IMR-90 (cell line): ENCODE results near the gene CNTFR. TPM values are rescaled to one million over a fixed set of nuclear protein-coding genes. Genes with fewer than 3 reads are reported as not detected.
A peak's percentile ranks its signal among the peaks of the same experiment; 100 is the strongest.

Source experiments
- ATAC-seq: fragments of 200-7000 bp; cut with Tn5 transposase; 2 replicates; pipeline ENCODE4 v1.9.1; 2020; ENCODE audit warnings: low read depth, mild to moderate bottlenecking, moderate library complexity
- BruUV-seq: library from RNA; stranded (reverse); fragments of 400-500 nt; replicated peaks from 2 replicates; lab custom pipeline; 2021; lab: Mats Ljungman, UMichigan
- CTCF ChIA-PET: fragments of 300-600 bp; formaldehyde crosslinking; extraction: SDS; loops from one replicate; lab custom pipeline; 2021; ENCODE audit warnings: antibody characterized with exemption; lab: Yijun Ruan, JAX
- POLR2A ChIA-PET: fragments of 300-600 bp; sonication (Branson Sonifier 250); formaldehyde crosslinking; loops from one replicate; lab custom pipeline; 2022; ENCODE audit warnings: antibody characterized with exemption; ENCODE audit not compliant: unreplicated experiment; lab: Charles Lee
- DNase-seq: peaks from one replicate; pipeline ENCODE4 v3.0.0; 2013
- H2AFZ ChIP-seq: replicated peaks from 2 replicates; pipeline ENCODE3; 2013; ENCODE audit warnings: low read length, mild to moderate bottlenecking; ENCODE audit not compliant: poor library complexity
- H2AK5ac ChIP-seq: 2 replicates; pipeline ENCODE4 v1.6.1; 2013; ENCODE audit warnings: low read depth, low read length, inconsistent platforms
- H2AK9ac ChIP-seq: replicated peaks from 2 replicates; pipeline ENCODE3; 2013; ENCODE audit warnings: mild to moderate bottlenecking, low read depth, low read length, moderate library complexity; ENCODE audit not compliant: poor library complexity
- H2BK120ac ChIP-seq: 2 replicates; pipeline ENCODE4 v1.6.1; 2013; ENCODE audit warnings: low read depth, low read length, inconsistent platforms
- H2BK15ac ChIP-seq: 3 replicates; pipeline ENCODE4 v1.6.1; 2013; ENCODE audit warnings: low read depth, low read length, inconsistent platforms
- H2BK20ac ChIP-seq: 2 replicates; pipeline ENCODE4 v1.6.1; 2013; ENCODE audit warnings: low read depth, mild to moderate bottlenecking, inconsistent platforms, low read length, moderate library complexity
- H2BK5ac ChIP-seq: 2 replicates; pipeline ENCODE4 v1.6.1; 2013; ENCODE audit warnings: mild to moderate bottlenecking, low read depth, low read length, inconsistent platforms; ENCODE audit not compliant: poor library complexity, severe bottlenecking
- H3K14ac ChIP-seq: replicated peaks from 2 replicates; pipeline ENCODE4 v1.6.1; 2013; ENCODE audit warnings: low read depth, low read length, inconsistent platforms
- H3K18ac ChIP-seq: 2 replicates; pipeline ENCODE4 v1.6.1; 2013; ENCODE audit warnings: low read depth, low read length, control low read depth
- H3K23ac ChIP-seq: 2 replicates; pipeline ENCODE4 v1.6.1; 2013; ENCODE audit warnings: low read depth, low read length, inconsistent platforms
- H3K27ac ChIP-seq: 2 replicates; pipeline ENCODE4 v1.5.1; 2013; ENCODE audit warnings: mild to moderate bottlenecking, control low read depth, low read length; ENCODE audit not compliant: insufficient read depth
- H3K27me3 ChIP-seq: 2 replicates; pipeline ENCODE4 v1.6.1; 2013; ENCODE audit warnings: low read length; ENCODE audit not compliant: control insufficient read depth, insufficient read depth
- H3K36me3 ChIP-seq: 2 replicates; pipeline ENCODE4 v1.6.1; 2013; ENCODE audit warnings: low read length, mixed read lengths; ENCODE audit not compliant: control insufficient read depth, insufficient read depth
- H3K4ac ChIP-seq: 2 replicates; pipeline ENCODE4 v1.6.1; 2013; ENCODE audit warnings: low read depth, low read length, inconsistent platforms
- H3K4me1 ChIP-seq: 2 replicates; pipeline ENCODE4 v1.6.1; 2013; ENCODE audit warnings: low read length, mixed read lengths; ENCODE audit not compliant: control insufficient read depth, insufficient read depth
- H3K4me2 ChIP-seq: 2 replicates; pipeline ENCODE4 v1.6.1; 2013; ENCODE audit warnings: low read depth, mild to moderate bottlenecking, control low read depth, low read length, moderate library complexity
- H3K4me3 ChIP-seq: 2 replicates; pipeline ENCODE4 v1.5.1; 2013; ENCODE audit warnings: low read depth, mild to moderate bottlenecking, control low read depth, low read length, moderate library complexity; ENCODE audit not compliant: insufficient read depth
- H3K56ac ChIP-seq: 2 replicates; pipeline ENCODE4 v1.6.1; 2013; ENCODE audit warnings: low read length, inconsistent platforms; ENCODE audit not compliant: insufficient read depth; ENCODE audit errors: extremely low read depth
- H3K79me1 ChIP-seq, 2 experiments: 2 replicates each; pipeline ENCODE4 v1.6.1; 2013; ENCODE audit warnings: low read length in 2 of 2, inconsistent platforms in 1 of 2, low read depth in 1 of 2
- H3K9ac ChIP-seq: 2 replicates; pipeline ENCODE4 v1.6.1; 2013; ENCODE audit warnings: low read depth, low read length, control low read depth
- H3K9me1 ChIP-seq: 2 replicates; pipeline ENCODE4 v1.6.1; 2013; ENCODE audit warnings: low read length, inconsistent platforms; ENCODE audit not compliant: insufficient read depth
- H3K9me3 ChIP-seq: 2 replicates; pipeline ENCODE4 v1.6.1; 2013; ENCODE audit warnings: low read length; ENCODE audit not compliant: control insufficient read depth, insufficient read depth
- H4K20me1 ChIP-seq: 2 replicates; pipeline ENCODE4 v1.6.1; 2013; ENCODE audit warnings: low read length, inconsistent platforms; ENCODE audit not compliant: insufficient read depth
- H4K5ac ChIP-seq: 2 replicates; pipeline ENCODE4 v1.6.1; 2013; ENCODE audit warnings: mild to moderate bottlenecking, low read depth, low read length, control low read depth
- H4K8ac ChIP-seq, 2 experiments: 2 replicates each; pipeline ENCODE4 v1.6.1; 2013; ENCODE audit warnings: low read depth in 2 of 2, low read length in 2 of 2, control low read depth in 1 of 2, inconsistent platforms in 1 of 2
- H4K91ac ChIP-seq: 2 replicates; pipeline ENCODE4 v1.6.1; 2013; ENCODE audit warnings: low read depth, low read length, inconsistent platforms; ENCODE audit not compliant: insufficient read depth
- BHLHE40 ChIP-seq: fragments of 150-350 bp; IDR thresholded peaks from 2 replicates; pipeline ENCODE4 v1.6.1; 2016; ENCODE audit warnings: mild to moderate bottlenecking, low read depth, low read length
- CEBPB ChIP-seq: IDR thresholded peaks from 2 replicates; pipeline ENCODE4 v1.6.1; 2012; ENCODE audit warnings: low read depth, low read length, improper control_type of control experiment
- CHD1 ChIP-seq: IDR thresholded peaks from 2 replicates; pipeline ENCODE4 v1.6.1; 2012; ENCODE audit warnings: low read depth, low read length, improper control_type of control experiment
- FOS ChIP-seq: fragments of 150-350 bp; IDR thresholded peaks from 2 replicates; pipeline ENCODE4 v1.6.1; 2016; ENCODE audit warnings: low read depth, low read length
- MAZ ChIP-seq: IDR thresholded peaks from 2 replicates; pipeline ENCODE4 v1.6.1; 2012; ENCODE audit warnings: low read depth, mild to moderate bottlenecking, low read length, improper control_type of control experiment, moderate library complexity, borderline replicate concordance
- MXI1 ChIP-seq: IDR thresholded peaks from 2 replicates; pipeline ENCODE4 v1.6.1; 2012; ENCODE audit warnings: low read depth, mild to moderate bottlenecking, low read length, moderate library complexity, borderline replicate concordance
- NFE2L2 ChIP-seq: fragments of 150-350 bp; IDR thresholded peaks from 2 replicates; pipeline ENCODE4 v1.6.1; 2016; ENCODE audit warnings: low read depth, mild to moderate bottlenecking, low read length
- POLR2A ChIP-seq: IDR thresholded peaks from 2 replicates; pipeline ENCODE4 v1.6.1; 2012; ENCODE audit warnings: mild to moderate bottlenecking, low read depth, low read length
- RAD21 ChIP-seq: IDR thresholded peaks from 2 replicates; pipeline ENCODE4 v1.6.1; 2012; ENCODE audit warnings: low read length, improper control_type of control experiment
- RCOR1 ChIP-seq: IDR thresholded peaks from 2 replicates; pipeline ENCODE4 v1.6.1; 2012; ENCODE audit warnings: mild to moderate bottlenecking, low read length, improper control_type of control experiment; ENCODE audit not compliant: insufficient replicate concordance
- RFX5 ChIP-seq: IDR thresholded peaks from 2 replicates; pipeline ENCODE4 v1.8.0; 2012; ENCODE audit warnings: low read depth, mild to moderate bottlenecking, low read length, moderate library complexity
- SMC3 ChIP-seq: fragments of 150-350 bp; IDR thresholded peaks from 2 replicates; pipeline ENCODE4 v1.6.1; 2016; ENCODE audit warnings: low read depth, mild to moderate bottlenecking, antibody characterized with exemption, low read length, moderate library complexity
- WGBS, 2 experiments: methylation state at CpG; one replicate each; pipeline versions ENCODE4 v1.1.5 to v1.1.7; 2013; ENCODE audit warnings: missing lambda C conversion rate in 2 of 2; ENCODE audit not compliant: insufficient read length in 1 of 2; ENCODE audit errors: extremely low coverage in 2 of 2; 5-methylcytosine and 5-hydroxymethylcytosine counted together
- dilution Hi-C: fragments of 300-500 bp; cut with HindIII; formaldehyde crosslinking; loops from one replicate; pipeline ENCODE4 v1.14.3; 2018; ENCODE audit warnings: low sequenced_read_pairs; ENCODE audit not compliant: unreplicated experiment
- in situ Hi-C: fragments of 300-500 bp; cut with MboI; formaldehyde crosslinking; loops from 3 replicates; pipeline ENCODE4 v1.14.3; 2019; ENCODE audit warnings: low sequenced_read_pairs, inconsistent platforms, mixed read lengths
- intact Hi-C: fragments of 100-400 bp; cut with micrococcal nuclease; formaldehyde crosslinking; loops from 2 replicates; pipeline ENCODE4 v1.10.0; 2022
- polyA plus RNA-seq, 3 experiments: library from polyadenylated mRNA; depleted of rRNA; stranded (reverse); fragments of >200 nt; gene quantifications; 2 replicates each; pipeline ENCODE4 v1.2.3, GENCODE V29; 2012; ENCODE audit warnings: low replicate concordance in 1 of 3
- total RNA-seq: library from RNA; depleted of rRNA; stranded (reverse); fragments of >200 nt; gene quantifications from 2 replicates; pipeline ENCODE4 v1.2.3, GENCODE V29; 2012
- TF ChIP-seq, protein P1 (sequence below): conservative IDR thresholded peaks from 2 replicates; pipeline ENCODE4 v1.5.1; 2012; ENCODE audit warnings: mild to moderate bottlenecking, low read depth, low read length, improper control_type of control experiment
- TF ChIP-seq, protein P2 (sequence below): fragments of 150-350 bp; IDR thresholded peaks from 2 replicates; pipeline ENCODE4 v1.6.1; 2016; ENCODE audit warnings: low read depth, mild to moderate bottlenecking, low read length, moderate library complexity, borderline replicate concordance
- TF ChIP-seq, protein P3 (sequence below): fragments of 150-350 bp; IDR thresholded peaks from 2 replicates; pipeline ENCODE4 v1.6.1; 2017; ENCODE audit warnings: mild to moderate bottlenecking, antibody characterized with exemption, low read length, low read depth

Gene CNTFR
- total and polyA plus RNA-seq, 2 of the 4 experiments (the other 2 are of a cell fraction): not detected

DNA sequence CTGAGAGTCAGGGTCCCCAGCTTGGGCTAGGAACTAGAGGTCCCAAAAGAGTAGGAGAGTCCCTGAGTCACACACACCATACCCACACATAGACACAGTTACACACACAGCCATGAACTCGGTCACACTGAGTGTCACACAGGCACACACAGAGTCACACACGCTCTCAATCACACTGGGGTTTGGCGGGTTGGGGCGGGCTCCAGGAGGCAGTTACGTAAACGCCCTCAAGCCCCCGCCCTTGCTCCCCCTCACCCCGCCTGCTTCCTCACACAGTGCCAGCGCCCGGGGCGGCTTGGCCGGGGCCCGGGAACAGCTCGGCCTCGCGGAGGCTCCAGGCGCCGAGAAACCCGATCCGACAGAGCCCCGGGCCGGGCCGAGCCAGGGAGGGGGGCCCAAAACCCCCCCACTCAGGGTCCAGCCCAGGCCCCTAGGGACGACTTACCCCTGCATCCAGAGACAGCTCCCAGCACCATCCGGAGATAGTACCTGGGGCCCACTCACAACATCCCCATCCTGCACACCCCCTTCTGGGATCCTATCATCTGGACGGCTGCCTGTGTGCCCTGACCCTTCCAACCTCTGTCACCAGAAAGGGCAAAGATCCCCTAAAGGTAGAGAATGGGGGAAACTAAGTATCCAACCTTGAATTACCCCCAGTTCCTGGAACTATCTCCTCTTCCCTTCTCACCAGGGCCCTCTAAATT is 3.5 kb upstream of the CNTFR start:
- dilution Hi-C loops: no loop called here
- H3K27me3 ChIP-seq: peaks cover 80% of the 10 kb centered on the region
- peaks cover 7% of the 10 kb centered on the region; the same call in 1 of the 2 replicates for H4K20me1 ChIP-seq
- intact Hi-C loops: no loop called here
- no peaks in the 10 kb centered on the region for H3K79me1 ChIP-seq
- no peak overlapping the region for H3K27ac ChIP-seq
- 2% methylated on average over 8 of the region's 26 CpGs; no CpG with 5 or more reads in 1 of the 2 experiments for WGBS, 2 experiments
- no TSS peak for BruUV-seq
- no peak overlapping the region for H4K91ac ChIP-seq
- POLR2A ChIA-PET: no interaction called here
- H3K4me1 ChIP-seq: no peaks in the 10 kb centered on the region; the same call in 1 of the 2 replicates
- no peak overlapping the region for H2AK9ac ChIP-seq
- ATAC-seq (no peak), DNase-seq (no peak)
- no peaks in the 10 kb centered on the region for H3K9me3 ChIP-seq
- no peaks in the 10 kb centered on the region for H3K36me3 ChIP-seq
- H2BK5ac ChIP-seq: no peak overlapping the region
- H3K9me1 ChIP-seq: no peaks in the 10 kb centered on the region
- H3K14ac ChIP-seq: no peak overlapping the region
- H3K23ac ChIP-seq: 0 out of 2 replicates have a peak overlapping the region, but pooled peaks have one; percentile 1
- H3K56ac ChIP-seq: no peak overlapping the region
- H4K5ac ChIP-seq: no peak overlapping the region
- CTCF ChIA-PET: interaction anchor here (1.9 to 3.3 kb wide), 2 partner anchors 11 to 46 kb away, joined by 8 to 35 read pairs; no protein-coding TSS in a partner anchor
- H3K18ac ChIP-seq: no peak overlapping the region
- no peak overlapping the region for H2AFZ ChIP-seq
- H2BK20ac ChIP-seq: no peak overlapping the region
- H2BK120ac ChIP-seq: no peak overlapping the region
- H3K4me3 ChIP-seq: no peak overlapping the region
- no peak overlapping the region for H3K9ac ChIP-seq
- no peak overlapping the region for H4K8ac ChIP-seq
- no peak overlapping the region for H2AK5ac ChIP-seq
- in situ Hi-C loops: no loop called here
- no peak overlapping the region for H2BK15ac ChIP-seq
- no peak overlapping the region for H3K4ac ChIP-seq
- no peak overlapping the region for H3K4me2 ChIP-seq
- TF ChIP-seq FOS (no peak), POLR2A (no peak), RAD21 (no peak), MXI1 (no peak), RCOR1 (no peak), BHLHE40 (no peak), SMC3 (no peak), RFX5 (no peak), NFE2L2 (no peak), CEBPB (no peak), MAZ (no peak), CHD1 (no peak)
- TF ChIP-seq, protein P1, sequence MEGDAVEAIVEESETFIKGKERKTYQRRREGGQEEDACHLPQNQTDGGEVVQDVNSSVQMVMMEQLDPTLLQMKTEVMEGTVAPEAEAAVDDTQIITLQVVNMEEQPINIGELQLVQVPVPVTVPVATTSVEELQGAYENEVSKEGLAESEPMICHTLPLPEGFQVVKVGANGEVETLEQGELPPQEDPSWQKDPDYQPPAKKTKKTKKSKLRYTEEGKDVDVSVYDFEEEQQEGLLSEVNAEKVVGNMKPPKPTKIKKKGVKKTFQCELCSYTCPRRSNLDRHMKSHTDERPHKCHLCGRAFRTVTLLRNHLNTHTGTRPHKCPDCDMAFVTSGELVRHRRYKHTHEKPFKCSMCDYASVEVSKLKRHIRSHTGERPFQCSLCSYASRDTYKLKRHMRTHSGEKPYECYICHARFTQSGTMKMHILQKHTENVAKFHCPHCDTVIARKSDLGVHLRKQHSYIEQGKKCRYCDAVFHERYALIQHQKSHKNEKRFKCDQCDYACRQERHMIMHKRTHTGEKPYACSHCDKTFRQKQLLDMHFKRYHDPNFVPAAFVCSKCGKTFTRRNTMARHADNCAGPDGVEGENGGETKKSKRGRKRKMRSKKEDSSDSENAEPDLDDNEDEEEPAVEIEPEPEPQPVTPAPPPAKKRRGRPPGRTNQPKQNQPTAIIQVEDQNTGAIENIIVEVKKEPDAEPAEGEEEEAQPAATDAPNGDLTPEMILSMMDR: no peak
- TF ChIP-seq, protein P2, sequence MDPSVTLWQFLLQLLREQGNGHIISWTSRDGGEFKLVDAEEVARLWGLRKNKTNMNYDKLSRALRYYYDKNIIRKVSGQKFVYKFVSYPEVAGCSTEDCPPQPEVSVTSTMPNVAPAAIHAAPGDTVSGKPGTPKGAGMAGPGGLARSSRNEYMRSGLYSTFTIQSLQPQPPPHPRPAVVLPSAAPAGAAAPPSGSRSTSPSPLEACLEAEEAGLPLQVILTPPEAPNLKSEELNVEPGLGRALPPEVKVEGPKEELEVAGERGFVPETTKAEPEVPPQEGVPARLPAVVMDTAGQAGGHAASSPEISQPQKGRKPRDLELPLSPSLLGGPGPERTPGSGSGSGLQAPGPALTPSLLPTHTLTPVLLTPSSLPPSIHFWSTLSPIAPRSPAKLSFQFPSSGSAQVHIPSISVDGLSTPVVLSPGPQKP: no peak
- TF ChIP-seq, protein P3, sequence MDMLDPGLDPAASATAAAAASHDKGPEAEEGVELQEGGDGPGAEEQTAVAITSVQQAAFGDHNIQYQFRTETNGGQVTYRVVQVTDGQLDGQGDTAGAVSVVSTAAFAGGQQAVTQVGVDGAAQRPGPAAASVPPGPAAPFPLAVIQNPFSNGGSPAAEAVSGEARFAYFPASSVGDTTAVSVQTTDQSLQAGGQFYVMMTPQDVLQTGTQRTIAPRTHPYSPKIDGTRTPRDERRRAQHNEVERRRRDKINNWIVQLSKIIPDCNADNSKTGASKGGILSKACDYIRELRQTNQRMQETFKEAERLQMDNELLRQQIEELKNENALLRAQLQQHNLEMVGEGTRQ: no peak
